GM21737 (cell line): ENCODE measurements around the gene G3BP1.
"Not testable (repeated sequence)": the region's sequence is repeated elsewhere in the genome, so short reads cannot be mapped to it uniquely, and the experiment has no call there.

Source experiments
- ATAC-seq: cut with Tn5 transposase; IDR thresholded peaks from one replicate; pipeline ENCODE4 v1.9.1; 2021; ENCODE audit warnings: mild to moderate bottlenecking, moderate library complexity; ENCODE audit not compliant: unreplicated experiment

G3BP1 gene

DNA sequence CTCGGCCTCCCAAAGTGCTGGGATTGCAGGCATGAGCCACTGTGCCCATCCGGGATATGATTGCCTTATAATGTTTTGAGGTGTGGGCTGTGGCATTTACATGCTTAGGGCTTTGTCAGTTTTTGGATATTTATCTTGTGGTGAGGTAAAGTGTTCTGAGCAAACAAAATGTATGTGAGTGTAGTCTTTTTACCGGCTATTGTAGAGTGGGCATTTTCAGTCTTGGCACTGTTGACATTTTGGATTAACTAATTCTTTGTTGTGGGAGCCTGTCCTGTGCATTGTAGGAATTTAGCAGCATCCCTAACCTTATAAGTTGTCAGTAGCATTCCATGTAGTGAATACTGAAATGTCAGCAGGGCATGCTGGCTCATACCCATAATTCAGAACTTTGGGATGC, 21.6 kb downstream of the G3BP1 start:
- ATAC-seq: no peak

DNA sequence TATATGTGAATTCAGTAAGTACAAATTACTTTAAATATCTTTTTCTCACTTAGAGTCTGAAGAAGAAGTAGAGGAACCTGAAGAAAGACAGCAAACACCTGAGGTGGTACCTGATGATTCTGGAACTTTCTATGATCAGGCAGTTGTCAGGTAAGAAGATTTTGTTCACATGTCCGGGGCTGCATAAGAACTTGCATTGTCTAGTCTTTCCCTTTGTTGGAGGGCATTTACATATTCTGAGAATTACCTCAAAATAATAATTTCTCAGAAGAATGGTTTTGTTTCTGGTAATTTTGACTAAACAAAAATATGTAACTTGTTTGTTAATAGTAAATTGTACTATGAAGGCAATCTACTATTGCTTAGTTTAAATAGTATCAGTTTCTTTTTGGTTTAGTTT, 23.7 kb downstream of the G3BP1 start:
- no peak for ATAC-seq

GRCh38 chr5:151798674-151799073, 26.9 kb downstream of the G3BP1 start:
- no peak for ATAC-seq

DNA sequence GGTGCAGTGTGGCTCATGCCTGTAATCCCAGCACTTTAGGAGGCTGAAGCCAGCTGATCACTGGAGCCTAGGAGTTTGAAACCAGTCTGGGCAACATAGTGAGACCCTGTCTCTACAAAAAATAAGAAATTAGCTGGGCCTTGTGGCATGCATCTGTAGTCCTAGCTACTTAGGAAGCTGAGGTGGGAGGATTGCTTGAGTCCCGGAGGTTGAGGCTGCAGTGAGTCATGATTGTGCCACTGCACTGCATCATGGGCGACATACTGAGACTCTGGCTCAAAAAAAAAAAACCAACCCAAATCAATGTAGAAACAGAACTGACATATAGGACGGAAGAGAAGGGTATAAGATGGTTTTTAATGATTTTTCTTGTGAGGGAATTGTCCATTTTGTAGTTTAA, 27.7 kb downstream of the G3BP1 start:
- ATAC-seq: no peak

DNA sequence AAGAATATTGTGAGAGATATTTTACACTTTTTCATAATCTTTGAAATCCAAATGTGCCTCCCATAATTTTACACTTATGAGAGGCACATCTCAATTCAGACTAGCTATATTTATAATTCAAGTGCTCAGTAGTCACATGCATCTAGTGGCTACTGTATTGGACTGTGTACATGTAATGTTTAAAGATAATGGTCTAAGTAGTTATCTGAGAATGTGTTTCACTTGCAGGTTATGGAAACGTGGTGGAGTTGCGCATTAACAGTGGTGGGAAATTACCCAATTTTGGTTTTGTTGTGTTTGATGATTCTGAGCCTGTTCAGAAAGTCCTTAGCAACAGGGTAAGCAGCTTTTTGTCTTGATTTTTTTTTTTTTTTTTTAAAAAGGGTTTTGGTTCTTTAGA, 28.8 kb downstream of the G3BP1 start:
- ATAC-seq: no peak

DNA sequence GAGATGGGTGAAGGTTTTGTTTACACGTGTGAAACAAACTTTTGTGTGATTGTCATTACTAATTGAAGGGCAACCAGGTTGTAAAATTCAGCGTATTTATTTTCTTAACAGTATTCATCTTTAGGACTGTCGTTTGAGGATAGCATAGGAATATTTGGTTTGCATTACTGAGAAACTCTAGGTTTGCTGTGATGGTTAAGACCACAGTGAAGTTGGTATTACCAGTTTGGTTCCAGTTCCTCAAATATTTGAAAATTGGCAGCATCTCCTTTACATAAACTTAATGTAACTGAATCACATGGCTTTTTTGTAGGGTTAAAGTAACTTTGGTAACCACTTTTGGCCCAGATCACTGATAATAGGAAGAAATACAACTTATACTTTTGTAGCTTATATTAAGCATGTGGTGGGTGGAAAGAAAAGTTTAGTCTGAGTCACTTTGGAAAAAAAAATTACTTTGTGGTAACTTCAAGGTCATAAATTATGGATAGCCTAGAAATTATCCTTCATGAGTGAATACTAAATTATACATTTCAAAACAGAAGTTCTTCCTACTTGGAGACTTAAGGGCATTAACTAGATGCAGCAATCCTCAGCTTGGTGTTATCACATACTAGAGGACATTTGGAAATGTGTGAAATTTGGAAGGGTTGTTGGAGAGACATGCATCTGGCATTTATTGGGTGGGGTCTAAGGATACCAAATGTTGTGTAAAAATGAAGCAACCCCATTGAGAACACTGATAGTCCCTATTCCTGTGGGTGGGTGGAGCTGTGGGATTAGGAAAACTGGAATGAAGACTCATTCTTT, 33.9 kb downstream of the G3BP1 start:
- ATAC-seq: no peak

GRCh38 chr5:151808451-151809169, 36.9 kb downstream of the G3BP1 start:
- no peak for ATAC-seq

- no peak for ATAC-seq
Observed at GRCh38 chr5:151810449-151810848, 38.7 kb downstream of the G3BP1 start.

GRCh38 chr5:151810897-151811296, 39.1 kb downstream of the G3BP1 start:
- ATAC-seq: no peak

DNA sequence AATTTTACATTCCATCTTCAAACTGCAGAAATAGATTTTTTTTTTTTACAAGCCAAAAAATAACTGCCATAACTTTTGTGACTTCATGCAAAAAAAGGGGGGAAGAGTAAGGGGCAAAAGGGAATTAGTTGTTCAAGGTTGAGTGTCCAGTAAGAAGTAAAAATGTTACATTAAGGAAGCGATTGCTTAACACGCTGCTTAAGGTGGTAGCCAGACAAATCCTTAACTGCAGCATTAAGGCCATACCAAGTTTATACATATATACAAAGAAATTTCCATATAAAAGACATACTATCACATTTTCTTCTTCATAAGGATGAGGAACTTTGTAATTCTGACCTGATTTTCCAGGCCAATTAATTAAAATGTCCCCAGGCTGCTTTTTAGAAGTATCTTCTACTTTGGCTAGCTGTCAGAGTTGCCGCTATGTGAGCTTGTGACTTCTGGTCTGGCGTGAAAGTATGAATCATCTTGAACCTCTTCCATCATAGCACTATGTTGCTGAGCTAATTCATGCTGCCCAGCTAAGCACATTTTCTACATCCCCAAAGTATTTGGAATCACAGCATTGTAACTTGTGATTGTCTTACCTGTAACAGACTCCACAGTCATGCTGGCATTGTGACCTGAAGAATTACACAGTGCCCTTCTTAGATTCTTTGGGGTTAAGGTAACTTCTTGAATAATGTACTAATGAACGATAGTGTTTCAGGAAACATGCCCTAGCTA, 40.0 kb downstream of the G3BP1 start:
- ATAC-seq: no peak

DNA sequence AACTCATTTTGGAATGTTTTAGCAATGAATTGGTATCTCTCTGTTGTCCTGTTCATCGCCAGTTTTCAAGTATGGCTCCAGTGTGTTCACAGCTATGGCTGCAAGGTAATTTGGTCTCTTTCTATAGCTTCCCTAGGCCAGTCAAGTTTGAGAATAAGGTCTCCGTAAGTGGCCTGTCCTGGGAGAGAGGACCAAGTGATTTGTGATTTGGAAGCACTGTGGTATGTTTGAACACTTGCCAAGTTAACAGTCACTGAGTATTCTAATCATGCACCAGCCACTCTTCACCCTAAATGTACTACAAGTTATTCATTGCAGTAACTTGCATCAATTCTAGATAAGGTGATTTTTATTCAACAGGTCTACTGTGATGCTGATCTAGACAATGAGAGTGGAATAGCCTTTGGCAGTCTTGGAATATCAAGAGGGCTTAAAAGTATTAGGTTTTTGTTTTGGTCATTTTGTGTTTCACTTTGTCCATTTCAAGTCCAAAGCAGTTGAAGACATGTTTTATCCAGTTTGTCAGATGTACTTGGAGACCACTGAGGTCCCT, 41.1 kb downstream of the G3BP1 start:
- no peak for ATAC-seq

DNA sequence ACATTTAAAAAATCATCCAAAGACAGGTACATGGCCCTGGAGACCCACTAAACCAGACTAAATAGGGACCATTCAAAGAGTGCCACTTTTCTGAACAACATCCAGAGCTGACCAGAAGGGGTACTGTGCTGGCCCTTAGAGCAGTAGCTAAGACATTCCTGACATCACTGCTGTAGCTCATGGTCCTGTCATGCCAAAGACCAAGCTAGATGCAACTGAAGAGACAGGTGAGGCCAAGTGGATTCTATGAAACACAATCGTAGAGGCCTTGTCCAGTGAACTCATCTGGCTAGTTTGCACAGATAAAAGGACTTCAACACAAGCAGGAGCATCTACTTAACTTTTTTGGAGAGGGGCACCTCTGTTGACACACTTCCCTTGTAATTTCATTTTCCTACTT, 43.3 kb downstream of the G3BP1 start:
- ATAC-seq: no peak

DNA sequence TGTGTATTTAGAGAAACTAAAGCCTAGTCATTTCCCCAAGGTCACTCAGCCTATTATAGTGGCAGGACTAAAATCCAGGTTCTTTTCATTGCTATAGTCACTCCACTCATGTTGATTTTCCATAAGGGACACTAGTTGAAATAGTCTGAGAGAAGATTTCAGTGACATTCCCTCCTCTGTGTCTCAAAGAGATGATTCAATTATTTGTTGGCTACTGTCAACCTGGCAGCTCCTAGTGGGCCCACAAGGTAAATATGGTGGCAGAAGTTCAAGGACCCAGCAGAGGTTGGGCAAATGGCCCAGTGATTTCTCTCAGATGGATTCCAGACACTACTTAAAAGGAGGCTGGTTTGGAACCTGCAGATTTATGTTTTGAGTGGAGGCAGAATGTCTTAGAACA, 48.1 kb downstream of the G3BP1 start:
- no peak for ATAC-seq

DNA sequence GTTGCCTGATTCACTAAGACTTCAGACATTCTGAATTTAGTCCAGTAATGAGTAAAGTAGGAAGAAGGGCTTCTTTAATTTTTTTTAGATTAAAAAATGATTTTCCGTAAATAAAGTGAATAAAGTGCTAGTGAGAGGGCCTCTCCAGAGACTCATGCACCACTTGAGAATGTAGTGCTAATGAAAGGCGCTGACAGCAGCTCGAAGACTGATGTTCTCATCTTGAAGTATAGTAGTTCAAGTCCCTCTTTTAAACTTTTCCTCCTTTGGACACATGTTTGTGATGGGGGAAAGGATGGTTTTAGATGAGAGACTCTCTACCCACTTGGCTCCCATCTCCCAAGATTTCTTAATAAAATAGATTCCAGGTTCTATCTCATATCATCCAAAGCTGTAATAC, 48.5 kb downstream of the G3BP1 start:
- ATAC-seq: no peak

GRCh38 chr5:151820903-151821302, 49.1 kb downstream of the G3BP1 start:
- ATAC-seq: no peak

DNA sequence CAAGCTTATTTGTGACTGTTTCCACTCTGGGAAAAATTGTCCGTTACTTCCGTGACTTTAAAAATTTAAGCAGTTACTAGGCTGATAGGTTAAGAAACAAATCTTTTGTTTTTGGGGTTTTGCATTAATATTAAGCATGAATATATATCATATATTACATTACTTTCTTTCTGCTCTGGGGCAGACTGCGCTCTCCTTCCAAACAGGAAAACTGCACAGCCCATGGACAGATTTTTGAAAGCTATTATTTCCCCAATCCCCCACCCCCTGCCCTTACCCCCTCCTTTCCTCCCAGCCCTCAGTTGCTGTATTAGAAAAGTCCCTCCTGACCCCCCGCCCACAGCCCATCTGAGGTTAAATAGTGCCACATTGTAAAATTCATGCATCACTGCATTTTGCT, 50.4 kb downstream of the G3BP1 start:
- ATAC-seq: no peak

DNA sequence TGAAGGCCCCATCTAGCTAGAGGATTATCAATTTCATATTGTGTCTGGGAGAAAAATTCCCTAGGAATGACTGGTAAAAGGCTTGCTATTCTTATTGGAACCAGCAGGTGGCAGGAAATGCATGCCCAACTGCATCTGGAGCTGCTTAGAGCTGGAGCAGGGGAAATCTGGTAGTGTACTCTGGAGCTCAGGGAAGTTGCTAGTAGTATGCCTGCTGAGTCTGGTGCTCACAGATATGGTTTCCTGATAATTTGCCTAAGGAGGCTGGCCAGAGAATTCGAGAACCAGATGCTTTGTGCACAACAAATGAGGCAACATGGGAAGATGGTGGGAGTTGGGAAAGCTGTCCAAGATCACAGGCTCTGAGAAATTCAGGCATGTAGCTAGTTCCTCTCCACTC, 53.7 kb downstream of the G3BP1 start:
- ATAC-seq: peak; percentile 75

DNA sequence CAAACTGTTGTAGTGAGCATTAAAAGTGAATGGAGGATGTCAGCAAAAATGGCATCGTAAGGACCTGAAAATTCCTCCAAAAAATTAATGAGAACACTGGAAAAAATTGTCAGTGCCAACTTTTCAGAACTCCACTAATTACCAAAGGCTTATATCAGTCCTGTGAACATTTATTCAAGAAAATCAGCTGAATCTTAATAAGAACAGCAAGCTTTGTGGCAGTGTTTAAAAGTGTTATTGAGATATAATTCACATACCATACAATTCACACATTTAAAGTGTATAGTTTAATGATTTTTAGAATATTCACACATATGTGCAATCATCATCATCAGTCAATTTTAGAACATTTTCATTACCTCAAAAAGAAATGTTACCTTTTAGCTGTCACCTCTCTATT, 57.6 kb downstream of the G3BP1 start:
- ATAC-seq: no peak

- ATAC-seq: not testable (repeated sequence)
Observed at GRCh38 chr5:151832843-151833242, 61.1 kb downstream of the G3BP1 start.

GRCh38 chr5:151846765-151847164, 75.0 kb downstream of the G3BP1 start:
- no peak for ATAC-seq

- ATAC-seq: no peak
Observed at GRCh38 chr5:151847871-151848270, 76.1 kb downstream of the G3BP1 start.

DNA sequence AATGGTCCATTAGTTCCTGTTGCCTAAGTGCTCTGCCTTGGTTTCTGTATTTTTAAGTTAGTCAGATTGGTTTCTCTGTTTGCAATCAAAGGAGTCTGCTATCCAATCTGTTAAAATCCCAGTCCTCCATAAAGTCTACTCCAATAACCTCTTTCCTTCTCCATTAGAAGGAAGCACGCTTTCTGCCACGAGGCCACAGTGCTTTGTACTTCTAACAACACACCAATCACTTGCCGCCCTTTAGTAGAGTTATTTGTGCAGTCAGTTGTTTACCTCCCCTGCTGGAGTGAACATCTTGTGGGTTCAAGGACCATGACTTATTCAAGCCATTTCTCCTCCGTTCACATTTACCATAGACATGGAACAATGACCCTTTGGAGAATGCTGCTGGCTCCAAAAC, 83.9 kb downstream of the G3BP1 start:
- no peak for ATAC-seq
